ENCODE measurements around the gene P2RY2. TPM values are rescaled to one million over a fixed set of nuclear protein-coding genes. Genes with fewer than 3 reads are reported as not detected.
A peak's percentile ranks its signal among the peaks of the same experiment; 100 is the strongest.

Gene P2RY2
- total RNA-seq, 1 experiment from 2014 or later, result 1.2 TPM

DNA sequence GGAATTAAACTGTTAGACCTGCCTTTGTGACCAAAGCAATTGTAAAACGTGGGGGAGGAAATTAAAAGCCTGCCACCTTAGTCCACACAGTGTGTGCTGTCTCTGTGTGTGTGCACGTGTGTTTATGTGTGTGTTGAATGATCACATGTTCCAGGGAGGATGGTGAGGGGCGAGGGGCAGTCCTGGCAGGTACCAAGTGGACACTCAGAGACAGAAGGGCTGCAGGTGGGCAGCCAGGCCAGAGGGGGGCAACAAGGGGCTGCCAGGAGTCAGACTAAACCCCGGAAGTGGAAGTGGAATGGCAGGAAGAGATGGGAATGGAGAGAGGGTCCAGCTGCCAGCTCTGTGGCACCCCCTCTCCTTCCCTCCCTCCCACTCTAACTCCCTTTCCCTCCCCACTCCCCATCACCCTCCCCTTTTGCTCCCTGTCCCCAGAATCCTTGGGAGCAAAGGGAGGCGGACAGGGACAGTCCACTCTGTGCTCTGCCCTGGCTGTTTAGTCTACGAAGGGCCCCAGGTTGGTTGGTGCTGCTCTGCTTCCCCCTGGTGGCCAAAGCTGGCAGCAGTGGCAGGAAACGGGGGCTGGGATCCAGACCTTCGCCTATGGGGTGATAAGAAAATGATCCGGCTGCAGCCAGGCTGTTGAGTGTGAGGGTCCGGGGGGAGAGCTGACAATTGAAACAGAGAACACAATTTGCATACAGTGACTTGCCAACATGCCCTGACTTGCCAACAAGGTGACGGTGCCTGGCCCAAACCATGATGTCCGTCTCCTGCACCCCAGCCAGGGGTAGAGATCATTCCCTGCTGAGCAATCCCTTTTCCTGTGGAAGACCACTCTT, 24.4 kb downstream of the P2RY2 start:
- TF ChIP-seq, protein P1, sequence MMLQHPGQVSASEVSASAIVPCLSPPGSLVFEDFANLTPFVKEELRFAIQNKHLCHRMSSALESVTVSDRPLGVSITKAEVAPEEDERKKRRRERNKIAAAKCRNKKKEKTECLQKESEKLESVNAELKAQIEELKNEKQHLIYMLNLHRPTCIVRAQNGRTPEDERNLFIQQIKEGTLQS (CRISPR knock-in tag; conservative IDR thresholded peaks at IDR 0.05), result no peak
- TF ChIP-seq NR3C1 (CRISPR knock-in tag; conservative IDR thresholded peaks at IDR 0.05; ENCODE audit: low read depth) (no peak), FOXK1 (CRISPR knock-in tag; IDR thresholded peaks at IDR 0.05) (0 out of 2 replicates have a peak, but pooled peaks have one; percentile 23), NR2C2 (CRISPR knock-in tag; IDR thresholded peaks at IDR 0.05) (no peak), FOXP1 (CRISPR knock-in tag; IDR thresholded peaks at IDR 0.05; ENCODE audit: borderline replicate concordance) (no peak), NFYB (CRISPR knock-in tag; conservative IDR thresholded peaks at IDR 0.05; ENCODE audit: low read depth) (no peak), ELF4 (CRISPR knock-in tag; IDR thresholded peaks at IDR 0.05; ENCODE audit: low read depth) (no peak), ZNF121 (CRISPR knock-in tag; IDR thresholded peaks at IDR 0.05) (0 out of 2 replicates have a peak, but pooled peaks have one; percentile 28), NR1H2 (CRISPR knock-in tag; IDR thresholded peaks at IDR 0.05) (no peak), SMAD4 (CRISPR knock-in tag; IDR thresholded peaks at IDR 0.05) (no peak), TCF7 (CRISPR knock-in tag; IDR thresholded peaks at IDR 0.05; ENCODE audit: low read depth) (no peak)
- TF ChIP-seq, protein P2, sequence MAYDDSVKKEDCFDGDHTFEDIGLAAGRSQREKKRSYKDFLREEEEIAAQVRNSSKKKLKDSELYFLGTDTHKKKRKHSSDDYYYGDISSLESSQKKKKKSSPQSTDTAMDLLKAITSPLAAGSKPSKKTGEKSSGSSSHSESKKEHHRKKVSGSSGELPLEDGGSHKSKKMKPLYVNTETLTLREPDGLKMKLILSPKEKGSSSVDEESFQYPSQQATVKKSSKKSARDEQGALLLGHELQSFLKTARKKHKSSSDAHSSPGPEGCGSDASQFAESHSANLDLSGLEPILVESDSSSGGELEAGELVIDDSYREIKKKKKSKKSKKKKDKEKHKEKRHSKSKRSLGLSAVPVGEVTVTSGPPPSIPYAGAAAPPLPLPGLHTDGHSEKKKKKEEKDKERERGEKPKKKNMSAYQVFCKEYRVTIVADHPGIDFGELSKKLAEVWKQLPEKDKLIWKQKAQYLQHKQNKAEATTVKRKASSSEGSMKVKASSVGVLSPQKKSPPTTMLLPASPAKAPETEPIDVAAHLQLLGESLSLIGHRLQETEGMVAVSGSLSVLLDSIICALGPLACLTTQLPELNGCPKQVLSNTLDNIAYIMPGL (CRISPR knock-in tag; IDR thresholded peaks at IDR 0.05), result 0 out of 2 replicates have a peak, but pooled peaks have one; percentile 26
- TF ChIP-seq, protein P3, sequence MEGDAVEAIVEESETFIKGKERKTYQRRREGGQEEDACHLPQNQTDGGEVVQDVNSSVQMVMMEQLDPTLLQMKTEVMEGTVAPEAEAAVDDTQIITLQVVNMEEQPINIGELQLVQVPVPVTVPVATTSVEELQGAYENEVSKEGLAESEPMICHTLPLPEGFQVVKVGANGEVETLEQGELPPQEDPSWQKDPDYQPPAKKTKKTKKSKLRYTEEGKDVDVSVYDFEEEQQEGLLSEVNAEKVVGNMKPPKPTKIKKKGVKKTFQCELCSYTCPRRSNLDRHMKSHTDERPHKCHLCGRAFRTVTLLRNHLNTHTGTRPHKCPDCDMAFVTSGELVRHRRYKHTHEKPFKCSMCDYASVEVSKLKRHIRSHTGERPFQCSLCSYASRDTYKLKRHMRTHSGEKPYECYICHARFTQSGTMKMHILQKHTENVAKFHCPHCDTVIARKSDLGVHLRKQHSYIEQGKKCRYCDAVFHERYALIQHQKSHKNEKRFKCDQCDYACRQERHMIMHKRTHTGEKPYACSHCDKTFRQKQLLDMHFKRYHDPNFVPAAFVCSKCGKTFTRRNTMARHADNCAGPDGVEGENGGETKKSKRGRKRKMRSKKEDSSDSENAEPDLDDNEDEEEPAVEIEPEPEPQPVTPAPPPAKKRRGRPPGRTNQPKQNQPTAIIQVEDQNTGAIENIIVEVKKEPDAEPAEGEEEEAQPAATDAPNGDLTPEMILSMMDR (IDR thresholded peaks at IDR 0.05), result peak; percentile 67
- TF ChIP-seq, protein P4, sequence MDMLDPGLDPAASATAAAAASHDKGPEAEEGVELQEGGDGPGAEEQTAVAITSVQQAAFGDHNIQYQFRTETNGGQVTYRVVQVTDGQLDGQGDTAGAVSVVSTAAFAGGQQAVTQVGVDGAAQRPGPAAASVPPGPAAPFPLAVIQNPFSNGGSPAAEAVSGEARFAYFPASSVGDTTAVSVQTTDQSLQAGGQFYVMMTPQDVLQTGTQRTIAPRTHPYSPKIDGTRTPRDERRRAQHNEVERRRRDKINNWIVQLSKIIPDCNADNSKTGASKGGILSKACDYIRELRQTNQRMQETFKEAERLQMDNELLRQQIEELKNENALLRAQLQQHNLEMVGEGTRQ (CRISPR knock-in tag; IDR thresholded peaks at IDR 0.05), result 0 out of 2 replicates have a peak, but pooled peaks have one; percentile 31
- TF ChIP-seq, protein P5, sequence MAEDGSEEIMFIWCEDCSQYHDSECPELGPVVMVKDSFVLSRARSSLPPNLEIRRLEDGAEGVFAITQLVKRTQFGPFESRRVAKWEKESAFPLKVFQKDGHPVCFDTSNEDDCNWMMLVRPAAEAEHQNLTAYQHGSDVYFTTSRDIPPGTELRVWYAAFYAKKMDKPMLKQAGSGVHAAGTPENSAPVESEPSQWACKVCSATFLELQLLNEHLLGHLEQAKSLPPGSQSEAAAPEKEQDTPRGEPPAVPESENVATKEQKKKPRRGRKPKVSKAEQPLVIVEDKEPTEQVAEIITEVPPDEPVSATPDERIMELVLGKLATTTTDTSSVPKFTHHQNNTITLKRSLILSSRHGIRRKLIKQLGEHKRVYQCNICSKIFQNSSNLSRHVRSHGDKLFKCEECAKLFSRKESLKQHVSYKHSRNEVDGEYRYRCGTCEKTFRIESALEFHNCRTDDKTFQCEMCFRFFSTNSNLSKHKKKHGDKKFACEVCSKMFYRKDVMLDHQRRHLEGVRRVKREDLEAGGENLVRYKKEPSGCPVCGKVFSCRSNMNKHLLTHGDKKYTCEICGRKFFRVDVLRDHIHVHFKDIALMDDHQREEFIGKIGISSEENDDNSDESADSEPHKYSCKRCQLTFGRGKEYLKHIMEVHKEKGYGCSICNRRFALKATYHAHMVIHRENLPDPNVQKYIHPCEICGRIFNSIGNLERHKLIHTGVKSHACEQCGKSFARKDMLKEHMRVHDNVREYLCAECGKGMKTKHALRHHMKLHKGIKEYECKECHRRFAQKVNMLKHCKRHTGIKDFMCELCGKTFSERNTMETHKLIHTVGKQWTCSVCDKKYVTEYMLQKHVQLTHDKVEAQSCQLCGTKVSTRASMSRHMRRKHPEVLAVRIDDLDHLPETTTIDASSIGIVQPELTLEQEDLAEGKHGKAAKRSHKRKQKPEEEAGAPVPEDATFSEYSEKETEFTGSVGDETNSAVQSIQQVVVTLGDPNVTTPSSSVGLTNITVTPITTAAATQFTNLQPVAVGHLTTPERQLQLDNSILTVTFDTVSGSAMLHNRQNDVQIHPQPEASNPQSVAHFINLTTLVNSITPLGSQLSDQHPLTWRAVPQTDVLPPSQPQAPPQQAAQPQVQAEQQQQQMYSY (CRISPR knock-in tag; IDR thresholded peaks at IDR 0.05), result peak; percentile 94
- POLR2A ChIA-PET, result interaction anchor here (0.5 to 0.8 kb wide), 2 partner anchors 26 to 46 kb away, joined by 3 read pairs; no protein-coding TSS in a partner anchor
- H3K9me3 Mint-ChIP-seq, result no peaks in the 10 kb centered on the region
- peak; percentile 91 for ATAC-seq
- peak; percentile 87 for DNase-seq (ENCODE audit: low spot score)
- peaks cover 36% of the 10 kb centered on the region for H3K4me1 Mint-ChIP-seq
- CTCF ChIA-PET, result interaction anchor here (0.5 to 4.9 kb wide), 33 partner anchors 9 to 411 kb away, joined by 3 to 41 read pairs (median 5); partner anchors contain the start of genes FCHSD2, P2RY2 and RELT
- H3K27ac Mint-ChIP-seq, result no peak overlapping the region; the same call in 1 of the 2 replicates
- H3K36me3 Mint-ChIP-seq, result no peaks in the 10 kb centered on the region
- peak overlapping the region; percentile 51 for H3K4me3 Mint-ChIP-seq
- H3K27me3 Mint-ChIP-seq (ENCODE audit: low read depth), result no peaks in the 10 kb centered on the region; the same call in 1 of the 2 replicates

All from WTC11 (cell line).